HG03439 (cell line): Measurements from ENCODE around the gene DLG4.

Experiments used
- ATAC-seq: cut with Tn5 transposase; IDR thresholded peaks from one replicate; pipeline ENCODE4 v1.9.1; 2021; ENCODE audit warnings: mild to moderate bottlenecking, moderate library complexity; ENCODE audit not compliant: unreplicated experiment

The DLG4 gene

GRCh38 chr17:7233701-7234082 is 14.1 kb upstream of the DLG4 start:
- ATAC-seq = no peak

- no peak for ATAC-seq
These were observed 12.5 kb upstream of the DLG4 start for GRCh38 chr17:7232114-7232513.

- ATAC-seq = no peak
These were observed 9.9 kb upstream of the DLG4 start for GRCh38 chr17:7229504-7229903.

GRCh38 chr17:7228920-7229319 is 9.3 kb upstream of the DLG4 start:
- no peak for ATAC-seq

- ATAC-seq = no peak
These were observed 7.4 kb upstream of the DLG4 start for GRCh38 chr17:7226721-7227710.

GRCh38 chr17:7225711-7226331 is 6.2 kb upstream of the DLG4 start:
- no peak for ATAC-seq

- no peak for ATAC-seq
These were observed 5.0 kb upstream of the DLG4 start for GRCh38 chr17:7224661-7225111.

GRCh38 chr17:7224110-7224509 is 4.5 kb upstream of the DLG4 start:
- no peak for ATAC-seq

GRCh38 chr17:7223375-7223774 is 3.7 kb upstream of the DLG4 start:
- ATAC-seq = no peak

- ATAC-seq = no peak
These were observed 3.3 kb upstream of the DLG4 start for GRCh38 chr17:7222972-7223292.

GRCh38 chr17:7222093-7222971 is 2.7 kb upstream of the DLG4 start:
- no peak for ATAC-seq

- no peak for ATAC-seq
These were observed 1.8 kb upstream of the DLG4 start for GRCh38 chr17:7221278-7222092.

- ATAC-seq = no peak
These were observed 1.1 kb upstream of the DLG4 start for GRCh38 chr17:7220593-7221277.

GRCh38 chr17:7219229-7219811 is 316 bp downstream of the DLG4 start:
- no peak for ATAC-seq

- no peak for ATAC-seq
These were observed 878 bp downstream of the DLG4 start for GRCh38 chr17:7218758-7219157.

GRCh38 chr17:7218166-7218565 is 1.5 kb downstream of the DLG4 start:
- ATAC-seq = no peak

- no peak for ATAC-seq
These were observed 2.3 kb downstream of the DLG4 start for GRCh38 chr17:7217113-7217987.

- no peak for ATAC-seq
These were observed 3.2 kb downstream of the DLG4 start for GRCh38 chr17:7216242-7217112.
